Measurements from ENCODE around the gene CTNNBIP1.

The CTNNBIP1 gene

GRCh38 chr1:9821710-9822109 lies 88.4 kb downstream of the CTNNBIP1 start:
- Histone ChIP-seq H3K27me3 (ENCODE audit: insufficient read depth, low read length, poor library complexity) (no peaks in the 10 kb centered on the region), H2AFZ (ENCODE audit: low read depth, low read length) (no peak overlapping the region), H3K9ac (ENCODE audit: low read depth, low read length) (peak overlapping the region; percentile 94), H3K4me1 (ENCODE audit: insufficient read depth, low read length) (peaks cover 46% of the 10 kb centered on the region), H3K36me3 (ENCODE audit: insufficient read depth, low read length) (peaks cover 12% of the 10 kb centered on the region), H3K9me3 (ENCODE audit: insufficient read depth, low read length, severe bottlenecking) (no peaks in the 10 kb centered on the region), H3K4me2 (ENCODE audit: insufficient read depth, low read length) (peak overlapping the region; percentile 76), H3K4me3 (ENCODE audit: low read depth in 1 of 2, low read length in 2 of 2) (peak overlapping the region; percentile 98 to 100; a peak in 3 of 4 replicates), H3K27ac (ENCODE audit: low read length) (no peak overlapping the region; the same call in 1 of the 2 replicates), H4K20me1 (ENCODE audit: insufficient read depth, low read length) (peaks cover 34% of the 10 kb centered on the region), H3K79me2 (ENCODE audit: insufficient read depth, low read length) (peaks cover 65% of the 10 kb centered on the region)
- TF ChIP-seq EZH2 (IDR thresholded peaks at IDR 0.05; ENCODE audit: borderline replicate concordance, low read depth, low read length, severe bottlenecking) (no peak), CTCF (IDR thresholded peaks at IDR 0.05; ENCODE audit: borderline replicate concordance, extremely low read depth, low read length, poor library complexity, severe bottlenecking) (no peak)
- no peak for ATAC-seq (ENCODE audit: insufficient read depth, low read depth)
- DNase-seq: no peak

GRCh38 chr1:9820521-9820920 lies 89.5 kb downstream of the CTNNBIP1 start:
- peaks cover 44% of the 10 kb centered on the region for H3K4me1 ChIP-seq (ENCODE audit: insufficient read depth, low read length)

GRCh38 chr1:9817734-9818133 lies 92.3 kb downstream of the CTNNBIP1 start:
- H2AFZ ChIP-seq (ENCODE audit: low read depth, low read length): no peak overlapping the region
- H3K9ac ChIP-seq (ENCODE audit: low read depth, low read length): no peak overlapping the region
- H3K4me2 ChIP-seq (ENCODE audit: insufficient read depth, low read length): no peak overlapping the region
- peaks cover 5% of the 10 kb centered on the region for H3K36me3 ChIP-seq (ENCODE audit: insufficient read depth, low read length)
- no peak for DNase-seq
- H3K27ac ChIP-seq (ENCODE audit: low read length): no peak overlapping the region
- no peaks in the 10 kb centered on the region for H3K9me3 ChIP-seq (ENCODE audit: insufficient read depth, low read length, severe bottlenecking)
- TF ChIP-seq CTCF (IDR thresholded peaks at IDR 0.05; ENCODE audit: borderline replicate concordance, extremely low read depth, low read length, poor library complexity, severe bottlenecking) (no peak), EZH2 (IDR thresholded peaks at IDR 0.05; ENCODE audit: borderline replicate concordance, low read depth, low read length, severe bottlenecking) (no peak)
- H3K79me2 ChIP-seq (ENCODE audit: insufficient read depth, low read length): peaks cover 97% of the 10 kb centered on the region
- H3K4me1 ChIP-seq (ENCODE audit: insufficient read depth, low read length): peaks cover 32% of the 10 kb centered on the region
- no peak overlapping the region for H3K4me3 ChIP-seq (ENCODE audit: low read depth in 1 of 2, low read length in 2 of 2)
- ATAC-seq (ENCODE audit: insufficient read depth, low read depth): no peak
- no peaks in the 10 kb centered on the region for H3K27me3 ChIP-seq (ENCODE audit: insufficient read depth, low read length, poor library complexity)
- peaks cover 50% of the 10 kb centered on the region for H4K20me1 ChIP-seq (ENCODE audit: insufficient read depth, low read length)

More at GRCh38 chr1:9820521-9820920, 89.5 kb downstream of the CTNNBIP1 start:
- Histone ChIP-seq H3K27me3 (ENCODE audit: insufficient read depth, low read length, poor library complexity) (no peaks in the 10 kb centered on the region), H3K36me3 (ENCODE audit: insufficient read depth, low read length) (peaks cover 12% of the 10 kb centered on the region), H3K27ac (ENCODE audit: low read length) (peak overlapping the region; percentile 38; the same call in 1 of the 2 replicates), H3K4me2 (ENCODE audit: insufficient read depth, low read length) (peak overlapping the region; percentile 76; the same call in 1 of the 2 replicates), H3K9me3 (ENCODE audit: insufficient read depth, low read length, severe bottlenecking) (no peaks in the 10 kb centered on the region), H3K4me3 (ENCODE audit: low read depth in 1 of 2, low read length in 2 of 2) (peak overlapping the region in 1 of 2 experiments; percentile 28; a peak in 1 of 4 replicates), H4K20me1 (ENCODE audit: insufficient read depth, low read length) (peaks cover 40% of the 10 kb centered on the region), H3K79me2 (ENCODE audit: insufficient read depth, low read length) (peaks cover 76% of the 10 kb centered on the region), H2AFZ (ENCODE audit: low read depth, low read length) (no peak overlapping the region), H3K9ac (ENCODE audit: low read depth, low read length) (no peak overlapping the region)
- TF ChIP-seq CTCF (IDR thresholded peaks at IDR 0.05; ENCODE audit: borderline replicate concordance, extremely low read depth, low read length, poor library complexity, severe bottlenecking) (no peak), EZH2 (IDR thresholded peaks at IDR 0.05; ENCODE audit: borderline replicate concordance, low read depth, low read length, severe bottlenecking) (no peak)
- DNase-seq: no peak
- no peak for ATAC-seq (ENCODE audit: insufficient read depth, low read depth)
